Measurements from ENCODE around the gene KNSTRN.
A peak's percentile ranks its signal among the peaks of the same experiment; 100 is the strongest.

KNSTRN gene

DNA sequence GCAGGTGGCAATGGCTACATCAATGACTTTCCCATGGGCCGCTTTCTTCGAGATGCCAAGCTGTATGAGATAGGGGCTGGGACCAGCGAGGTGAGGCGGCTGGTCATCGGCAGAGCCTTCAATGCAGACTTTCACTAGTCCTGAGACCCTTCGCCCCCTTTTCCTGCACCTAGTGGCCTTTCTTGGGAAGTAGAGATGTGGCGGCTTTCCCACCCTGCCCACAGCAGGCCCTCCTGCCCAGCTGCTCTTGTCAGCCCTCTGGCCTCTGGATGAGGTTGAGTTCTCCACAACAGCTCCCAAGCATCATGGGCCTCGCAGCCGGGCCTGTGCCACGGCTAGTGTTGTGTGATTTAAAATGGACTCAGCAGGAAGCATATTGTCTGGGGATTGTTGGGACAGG is 35.6 kb downstream of the KNSTRN start:
- no peak overlapping the region for H3K27ac Mint-ChIP-seq
- peaks cover 15% of the 10 kb centered on the region for H3K36me3 Mint-ChIP-seq (ENCODE audit: low read depth)
- H3K4me3 Mint-ChIP-seq, result no peak overlapping the region
- no peak for DNase-seq
- no peak for ATAC-seq
- H3K9me3 Mint-ChIP-seq, result no peaks in the 10 kb centered on the region
- H3K27me3 Mint-ChIP-seq, result no peaks in the 10 kb centered on the region
- H3K4me1 Mint-ChIP-seq, result peaks cover 2% of the 10 kb centered on the region

GRCh38 chr15:40420071-40420713 is 37.7 kb downstream of the KNSTRN start:
- Mint-ChIP-seq H3K36me3 (ENCODE audit: low read depth) (peaks cover 7% of the 10 kb centered on the region), H3K4me1 (peaks cover 2% of the 10 kb centered on the region), H3K4me3 (no peak overlapping the region), H3K27ac (no peak overlapping the region), H3K9me3 (no peaks in the 10 kb centered on the region), H3K27me3 (no peaks in the 10 kb centered on the region)
- ATAC-seq, result no peak
- no peak for DNase-seq

DNA sequence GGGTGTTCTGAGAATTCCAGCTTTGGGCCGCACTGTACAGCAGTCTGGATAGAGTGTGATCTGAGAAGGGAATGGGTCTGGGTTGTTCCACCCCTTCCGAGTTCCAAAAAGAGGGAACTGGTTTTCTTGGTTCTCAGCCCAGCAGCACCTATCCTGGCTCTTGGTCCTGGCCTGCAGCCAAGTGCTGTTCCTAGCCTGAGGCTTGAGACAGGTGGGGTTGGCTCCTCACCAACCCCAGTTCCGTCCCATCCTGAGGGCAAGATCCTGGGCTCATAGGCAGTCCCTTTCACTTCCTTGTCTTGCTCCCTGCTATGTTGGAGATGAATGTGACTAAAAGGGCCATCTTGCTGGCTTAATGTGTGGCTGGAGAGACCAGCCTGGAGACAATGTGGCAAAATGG is 38.3 kb downstream of the KNSTRN start:
- no peak overlapping the region for H3K27ac Mint-ChIP-seq
- peaks cover 4% of the 10 kb centered on the region for H3K36me3 Mint-ChIP-seq (ENCODE audit: low read depth)
- H3K4me1 Mint-ChIP-seq, result peaks cover 2% of the 10 kb centered on the region
- H3K4me3 Mint-ChIP-seq, result no peak overlapping the region
- no peaks in the 10 kb centered on the region for H3K9me3 Mint-ChIP-seq
- no peak for ATAC-seq
- H3K27me3 Mint-ChIP-seq, result no peaks in the 10 kb centered on the region
- DNase-seq, result no peak

GRCh38 chr15:40421246-40422157 is 39.0 kb downstream of the KNSTRN start:
- H3K4me3 Mint-ChIP-seq, result no peak overlapping the region
- peaks cover 4% of the 10 kb centered on the region for H3K36me3 Mint-ChIP-seq (ENCODE audit: low read depth)
- H3K9me3 Mint-ChIP-seq, result no peaks in the 10 kb centered on the region
- no peaks in the 10 kb centered on the region for H3K27me3 Mint-ChIP-seq
- peaks cover 2% of the 10 kb centered on the region for H3K4me1 Mint-ChIP-seq
- DNase-seq, result peak; percentile 89
- ATAC-seq, result peak; percentile 95
- H3K27ac Mint-ChIP-seq, result no peak overlapping the region

DNA sequence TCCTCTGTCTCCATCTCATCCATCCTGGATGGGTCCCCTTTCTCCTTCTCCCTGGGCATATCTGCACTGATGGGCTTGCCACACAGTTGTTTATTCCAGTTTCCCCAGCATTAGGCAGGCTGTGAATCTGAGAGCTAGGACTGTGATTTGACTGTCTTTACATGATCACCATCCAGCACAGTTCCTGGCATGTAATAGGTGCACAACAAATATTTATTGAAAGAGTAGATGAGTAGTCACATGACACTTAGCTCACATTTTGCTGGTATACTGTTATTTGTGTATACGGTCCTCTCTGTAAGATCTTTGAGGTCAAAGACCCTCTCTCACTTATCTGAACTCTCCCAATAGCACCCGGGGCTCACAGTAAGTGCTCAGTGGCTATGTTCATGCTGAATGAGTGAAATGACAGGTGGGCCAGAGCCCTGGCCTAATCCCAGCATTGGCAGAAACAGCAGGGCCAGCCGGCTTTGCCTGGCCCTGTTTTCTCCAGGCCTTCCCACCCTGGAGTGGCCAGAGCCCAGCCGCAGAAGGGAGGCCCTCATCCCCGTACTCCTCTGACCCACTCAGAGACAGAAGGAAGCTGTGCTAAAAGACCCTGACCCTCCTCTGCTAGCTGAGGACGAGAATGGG is 42.1 kb downstream of the KNSTRN start:
- Mint-ChIP-seq H3K27ac (no peak overlapping the region), H3K4me1 (peaks cover 2% of the 10 kb centered on the region), H3K27me3 (no peaks in the 10 kb centered on the region), H3K9me3 (no peaks in the 10 kb centered on the region), H3K4me3 (no peak overlapping the region), H3K36me3 (ENCODE audit: low read depth) (no peaks in the 10 kb centered on the region)
- no peak for ATAC-seq
- no peak for DNase-seq

DNA sequence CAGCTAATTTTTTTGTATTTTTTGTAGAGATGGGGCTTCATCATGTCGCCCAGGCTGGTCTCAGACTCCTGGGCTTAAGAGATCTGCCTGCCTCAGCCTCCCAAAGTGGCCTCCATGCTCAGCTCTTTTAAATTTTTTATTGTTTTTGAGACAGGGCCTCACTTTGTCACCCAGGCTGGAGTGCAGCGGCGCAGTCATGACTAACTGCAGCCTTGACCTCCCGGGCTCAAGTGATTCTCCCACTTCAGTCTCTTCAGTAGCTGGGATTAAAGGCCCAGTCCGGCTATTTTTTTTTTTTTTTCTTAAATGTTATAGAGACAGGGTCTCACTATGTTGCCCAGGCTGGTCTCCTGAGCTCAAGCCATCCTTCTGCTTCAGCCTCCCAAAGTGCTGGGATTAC is 43.2 kb downstream of the KNSTRN start:
- ATAC-seq, result no peak
- Mint-ChIP-seq H3K36me3 (ENCODE audit: low read depth) (no peaks in the 10 kb centered on the region), H3K27ac (no peak overlapping the region), H3K27me3 (no peaks in the 10 kb centered on the region), H3K4me1 (peaks cover 2% of the 10 kb centered on the region), H3K9me3 (no peaks in the 10 kb centered on the region), H3K4me3 (no peak overlapping the region)
- no peak for DNase-seq

- Mint-ChIP-seq H3K4me3 (no peak overlapping the region), H3K4me1 (no peaks in the 10 kb centered on the region), H3K9me3 (no peaks in the 10 kb centered on the region), H3K27me3 (no peaks in the 10 kb centered on the region), H3K27ac (no peak overlapping the region), H3K36me3 (ENCODE audit: low read depth) (no peaks in the 10 kb centered on the region)
- no peak for DNase-seq
- no peak for ATAC-seq
These were observed 44.7 kb downstream of the KNSTRN start for GRCh38 chr15:40427188-40427587.

DNA sequence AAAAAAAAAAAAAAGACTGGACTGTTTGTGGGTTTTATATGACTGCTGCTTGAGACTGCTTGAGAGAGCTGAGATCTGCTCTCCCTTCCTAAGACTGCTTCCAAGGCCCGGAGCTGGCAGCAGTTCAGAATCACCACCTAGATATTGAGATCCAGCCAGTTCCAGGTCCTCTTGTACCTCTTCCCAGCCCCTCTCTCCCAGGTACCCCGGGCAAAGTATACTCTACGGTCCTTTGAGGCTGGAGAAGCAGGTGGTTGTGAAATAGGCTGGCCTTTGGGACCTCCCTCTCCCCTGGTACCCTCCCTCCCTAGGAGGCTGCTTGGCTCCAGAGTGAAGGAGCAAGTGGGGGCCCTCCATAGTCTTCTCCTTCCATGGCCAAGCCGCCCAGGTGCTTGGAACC is 45.7 kb downstream of the KNSTRN start:
- Mint-ChIP-seq H3K27me3 (no peaks in the 10 kb centered on the region), H3K36me3 (ENCODE audit: low read depth) (no peaks in the 10 kb centered on the region), H3K9me3 (no peaks in the 10 kb centered on the region), H3K4me1 (no peaks in the 10 kb centered on the region), H3K4me3 (no peak overlapping the region), H3K27ac (no peak overlapping the region)
- ATAC-seq, result no peak
- no peak for DNase-seq

GRCh38 chr15:40429068-40429710 is 46.7 kb downstream of the KNSTRN start:
- Mint-ChIP-seq H3K4me1 (no peaks in the 10 kb centered on the region), H3K27me3 (no peaks in the 10 kb centered on the region)

DNA sequence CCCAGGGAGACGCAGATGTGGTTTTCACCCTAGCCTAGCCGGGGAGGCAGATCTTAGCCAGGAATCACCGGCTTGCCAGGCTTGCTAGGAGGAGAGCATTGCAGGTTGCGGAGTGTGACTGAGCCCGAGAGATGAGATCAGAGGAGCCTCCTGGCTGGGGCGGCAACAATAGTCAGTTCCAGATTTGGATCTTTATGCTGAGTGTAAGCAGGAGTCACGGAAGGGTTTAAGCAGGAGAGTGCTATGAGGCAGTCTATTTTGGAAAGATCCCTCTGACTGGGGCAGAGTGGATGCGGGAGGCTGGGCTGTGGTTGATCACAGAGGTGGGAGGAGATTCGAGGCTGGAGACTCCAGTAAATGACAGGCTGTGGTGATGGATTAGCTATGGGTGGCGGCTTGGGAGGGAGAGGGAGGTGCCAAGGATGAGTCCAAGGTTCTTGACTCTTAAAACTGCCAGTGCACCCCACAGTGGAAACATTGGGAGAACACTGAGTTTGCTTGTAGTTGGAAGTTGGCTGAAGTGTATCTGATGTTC is 47.8 kb downstream of the KNSTRN start:
- Mint-ChIP-seq H3K4me3 (no peak overlapping the region), H3K27me3 (peaks cover 4% of the 10 kb centered on the region), H3K27ac (no peak overlapping the region), H3K9me3 (no peaks in the 10 kb centered on the region), H3K4me1 (peaks cover 1% of the 10 kb centered on the region), H3K36me3 (ENCODE audit: low read depth) (no peaks in the 10 kb centered on the region)
- peak; percentile 26 for ATAC-seq
- DNase-seq, result no peak

More at GRCh38 chr15:40429068-40429710, 46.7 kb downstream of the KNSTRN start:
- no peaks in the 10 kb centered on the region for H3K9me3 Mint-ChIP-seq
- ATAC-seq (no peak), DNase-seq (no peak)
- H3K4me3 Mint-ChIP-seq, result no peak overlapping the region
- no peak overlapping the region for H3K27ac Mint-ChIP-seq
- H3K36me3 Mint-ChIP-seq (ENCODE audit: low read depth), result no peaks in the 10 kb centered on the region

GRCh38 chr15:40435023-40435709 is 52.6 kb downstream of the KNSTRN start:
- H3K4me1 Mint-ChIP-seq, result peaks cover 26% of the 10 kb centered on the region
- ATAC-seq (no peak), DNase-seq (no peak)
- H3K27me3 Mint-ChIP-seq, result peaks cover 40% of the 10 kb centered on the region
- H3K4me3 Mint-ChIP-seq, result no peak overlapping the region
- no peaks in the 10 kb centered on the region for H3K9me3 Mint-ChIP-seq
- H3K36me3 Mint-ChIP-seq (ENCODE audit: low read depth), result no peaks in the 10 kb centered on the region
- H3K27ac Mint-ChIP-seq, result no peak overlapping the region

DNA sequence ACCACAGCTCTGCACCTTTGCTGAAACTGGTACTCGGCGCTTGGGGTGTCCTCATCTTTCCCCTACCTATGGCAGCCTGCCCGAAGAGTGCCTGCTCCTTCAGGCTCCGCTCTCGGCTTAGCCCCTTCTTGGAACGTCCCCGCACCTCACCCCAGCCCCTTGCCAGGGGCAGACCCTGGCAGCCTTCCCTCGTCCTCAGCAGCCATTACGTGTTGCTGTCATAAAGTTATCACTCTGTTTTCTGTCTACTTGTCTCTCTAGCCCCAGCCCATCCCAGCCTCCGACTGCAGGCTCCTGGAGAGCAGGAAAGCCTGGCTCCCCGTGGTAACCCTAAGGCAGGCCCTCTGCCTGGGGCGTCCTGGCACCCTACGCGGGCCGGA is 53.2 kb downstream of the KNSTRN start:
- H3K4me1 Mint-ChIP-seq, result peaks cover 27% of the 10 kb centered on the region

GRCh38 chr15:40436116-40436891 is 53.8 kb downstream of the KNSTRN start:
- DNase-seq (no peak), ATAC-seq (no peak)
- no peaks in the 10 kb centered on the region for H3K36me3 Mint-ChIP-seq (ENCODE audit: low read depth)
- H3K27ac Mint-ChIP-seq, result no peak overlapping the region
- H3K4me1 Mint-ChIP-seq, result peaks cover 27% of the 10 kb centered on the region
- H3K4me3 Mint-ChIP-seq, result peak overlapping the region; percentile 45
- H3K9me3 Mint-ChIP-seq, result no peaks in the 10 kb centered on the region
- H3K27me3 Mint-ChIP-seq, result peaks cover 41% of the 10 kb centered on the region

More for the DNA sequence above, 53.2 kb downstream of the KNSTRN start:
- H3K9me3 Mint-ChIP-seq, result no peaks in the 10 kb centered on the region
- ATAC-seq (no peak), DNase-seq (no peak)
- H3K27ac Mint-ChIP-seq, result no peak overlapping the region
- H3K27me3 Mint-ChIP-seq, result peaks cover 41% of the 10 kb centered on the region
- H3K4me3 Mint-ChIP-seq, result no peak overlapping the region
- H3K36me3 Mint-ChIP-seq (ENCODE audit: low read depth), result no peaks in the 10 kb centered on the region

All from activated naive CD8-positive, alpha-beta T cell treated with anti-CD3 and anti-CD28 coated beads, Interleukin-2, amount 50 U/mL, for 24 hours (primary cell).